Esophagus squamous epithelium (tissue), 5 donors: Measurements from ENCODE around the gene ASIC2. TPM values are rescaled to one million over a fixed set of nuclear protein-coding genes. Genes with fewer than 3 reads are reported as not detected.

Experiments
- DNase-seq: peaks from one replicate; lab custom pipeline; 2025; lab: John Stamatoyannopoulos, UW
- H3K27ac ChIP-seq, 4 donors: fragments of 200-600 bp; sonication (generic); one replicate each; pipeline ENCODE4 v1.5.1; 2016 to 2019; ENCODE audit warnings: mild to moderate bottlenecking in 1 of 4
- H3K27me3 ChIP-seq, 4 donors: fragments of 200-600 bp; sonication (generic); 1 replicate in 3 of 4; 2 replicates in 1 of 4; pipeline versions ENCODE4 v1.5.1 to v1.6.0; 2017 to 2021; ENCODE audit warnings: antibody characterized with exemption in 1 of 4
- H3K36me3 ChIP-seq, 3 donors: fragments of 200-600 bp; sonication (generic); one replicate each; pipeline ENCODE4 v1.5.1; 2016 to 2019
- H3K4me1 ChIP-seq, 3 donors: fragments of 200-600 bp; sonication (generic); one replicate each; pipeline ENCODE4 v1.5.1; 2017 to 2019
- H3K4me3 ChIP-seq, 4 donors: fragments of 200-600 bp; sonication (generic); 1 replicate in 3 of 4; 2 replicates in 1 of 4; pipeline ENCODE4 v1.5.1; 2016 to 2019; ENCODE audit warnings: mild to moderate bottlenecking in 2 of 4, moderate library complexity in 1 of 4
- H3K9me3 ChIP-seq, 3 donors: fragments of 200-600 bp; sonication (generic); one replicate each; pipeline ENCODE4 v1.5.1; 2016 to 2019
- POLR2A ChIP-seq, 4 donors: fragments of 450-650 bp; IDR thresholded peaks; one replicate each; pipeline ENCODE4 v1.6.1; 2017; ENCODE audit warnings: antibody characterized with exemption in 4 of 4, mild to moderate bottlenecking in 4 of 4, moderate library complexity in 3 of 4
- WGBS, 2 donors: methylation state at CpG; one replicate each; pipeline ENCODE4 v1.1.5; 2018; 5-methylcytosine and 5-hydroxymethylcytosine counted together
- intact Hi-C: fragments of 100-400 bp; cut with DNase I; formaldehyde crosslinking; loops from one replicate; pipeline ENCODE4 v1.15.0; 2022
- total RNA-seq, 4 donors: library from RNA; depleted of rRNA; stranded (reverse); fragments of >200 nt; gene quantifications; one replicate each; pipeline ENCODE4 v1.1.0, GENCODE V29; 2016
- TF ChIP-seq, protein P1 (sequence below), 6 experiments: fragments of 450-650 bp in 4 of 6; fragments of 200-600 bp in 2 of 6; sonication (generic) in 2 of 6; IDR thresholded peaks; one replicate each; pipeline ENCODE4 v1.5.1; 2016 to 2019; ENCODE audit warnings: antibody characterized with exemption in 6 of 6, mild to moderate bottlenecking in 4 of 6, moderate library complexity in 4 of 6
- donor health status: DM: yes; HTN: yes; CAD: no.

ASIC2 gene
- total RNA-seq, 4 donors from 2014 or later: 0.29 TPM; not detected in 3

DNA sequence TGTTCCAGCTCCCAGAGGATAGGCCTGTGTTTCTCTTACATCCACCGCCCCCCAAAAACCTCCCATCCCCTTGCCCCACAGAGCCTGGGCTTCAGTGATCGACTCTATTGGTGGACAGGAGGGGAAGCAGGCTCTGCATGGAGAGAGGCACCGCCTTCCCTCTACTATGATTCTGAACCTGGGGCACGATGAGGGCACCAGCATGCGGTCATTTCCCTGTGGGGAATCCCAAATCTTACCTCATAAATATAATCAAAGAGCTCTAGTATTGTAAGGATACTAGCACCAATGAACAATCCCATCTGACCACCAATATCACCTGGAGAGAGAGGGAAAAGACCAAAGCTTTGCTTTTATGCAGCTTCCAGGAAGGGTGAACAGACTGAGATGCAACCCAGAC, 275.7 kb downstream of the ASIC2 start:
- Histone ChIP-seq H3K27me3 (peaks cover 0 to 14% (median 0%) of the 10 kb centered on the region in 4 donors), H3K9me3 (no peaks in the 10 kb centered on the region), H3K4me1 (no peaks in the 10 kb centered on the region), H3K27ac (no peak overlapping the region), H3K4me3 (no peak overlapping the region), H3K36me3 (no peaks in the 10 kb centered on the region)
- 89 to 100% methylated on average over 2 to 3 of the region's 5 CpGs for WGBS, 2 donors
- DNase-seq: no peak
- intact Hi-C loops: no loop called here
- TF ChIP-seq, protein P1, sequence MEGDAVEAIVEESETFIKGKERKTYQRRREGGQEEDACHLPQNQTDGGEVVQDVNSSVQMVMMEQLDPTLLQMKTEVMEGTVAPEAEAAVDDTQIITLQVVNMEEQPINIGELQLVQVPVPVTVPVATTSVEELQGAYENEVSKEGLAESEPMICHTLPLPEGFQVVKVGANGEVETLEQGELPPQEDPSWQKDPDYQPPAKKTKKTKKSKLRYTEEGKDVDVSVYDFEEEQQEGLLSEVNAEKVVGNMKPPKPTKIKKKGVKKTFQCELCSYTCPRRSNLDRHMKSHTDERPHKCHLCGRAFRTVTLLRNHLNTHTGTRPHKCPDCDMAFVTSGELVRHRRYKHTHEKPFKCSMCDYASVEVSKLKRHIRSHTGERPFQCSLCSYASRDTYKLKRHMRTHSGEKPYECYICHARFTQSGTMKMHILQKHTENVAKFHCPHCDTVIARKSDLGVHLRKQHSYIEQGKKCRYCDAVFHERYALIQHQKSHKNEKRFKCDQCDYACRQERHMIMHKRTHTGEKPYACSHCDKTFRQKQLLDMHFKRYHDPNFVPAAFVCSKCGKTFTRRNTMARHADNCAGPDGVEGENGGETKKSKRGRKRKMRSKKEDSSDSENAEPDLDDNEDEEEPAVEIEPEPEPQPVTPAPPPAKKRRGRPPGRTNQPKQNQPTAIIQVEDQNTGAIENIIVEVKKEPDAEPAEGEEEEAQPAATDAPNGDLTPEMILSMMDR (IDR thresholded peaks at IDR 0.05): no peak
- no peak for TF ChIP-seq POLR2A (IDR thresholded peaks at IDR 0.05)

DNA sequence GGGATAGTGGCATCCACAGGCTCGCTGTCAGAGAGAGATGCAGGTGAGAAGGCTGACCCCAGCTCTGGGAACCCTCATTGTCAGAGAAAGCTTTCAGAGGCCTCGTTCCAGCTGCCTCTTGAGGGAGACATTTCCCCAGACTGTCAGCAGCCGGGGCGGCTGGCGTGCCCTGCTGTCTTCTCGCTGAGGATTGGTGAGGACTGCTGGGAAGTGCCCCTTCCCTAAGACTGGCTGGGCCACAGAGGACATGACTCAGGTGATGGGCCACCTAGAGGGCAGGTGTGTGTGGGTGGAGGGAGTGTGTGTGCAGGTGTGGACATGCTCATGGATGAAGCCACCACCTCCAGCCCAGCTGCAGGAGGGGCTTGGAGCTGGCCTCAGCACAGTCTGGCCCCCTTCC, 276.2 kb downstream of the ASIC2 start:
- intact Hi-C loops: no loop called here
- Histone ChIP-seq H3K4me3 (no peak overlapping the region), H3K4me1 (no peaks in the 10 kb centered on the region), H3K9me3 (no peaks in the 10 kb centered on the region), H3K36me3 (no peaks in the 10 kb centered on the region), H3K27me3 (peaks cover 0 to 14% (median 0%) of the 10 kb centered on the region in 4 donors), H3K27ac (no peak overlapping the region)
- DNase-seq: no peak
- no peak for TF ChIP-seq POLR2A (IDR thresholded peaks at IDR 0.05)
- TF ChIP-seq, protein P1 (IDR thresholded peaks at IDR 0.05): no peak
- no CpG with 5 or more reads among the region's 6 CpGs for WGBS, 2 donors

DNA sequence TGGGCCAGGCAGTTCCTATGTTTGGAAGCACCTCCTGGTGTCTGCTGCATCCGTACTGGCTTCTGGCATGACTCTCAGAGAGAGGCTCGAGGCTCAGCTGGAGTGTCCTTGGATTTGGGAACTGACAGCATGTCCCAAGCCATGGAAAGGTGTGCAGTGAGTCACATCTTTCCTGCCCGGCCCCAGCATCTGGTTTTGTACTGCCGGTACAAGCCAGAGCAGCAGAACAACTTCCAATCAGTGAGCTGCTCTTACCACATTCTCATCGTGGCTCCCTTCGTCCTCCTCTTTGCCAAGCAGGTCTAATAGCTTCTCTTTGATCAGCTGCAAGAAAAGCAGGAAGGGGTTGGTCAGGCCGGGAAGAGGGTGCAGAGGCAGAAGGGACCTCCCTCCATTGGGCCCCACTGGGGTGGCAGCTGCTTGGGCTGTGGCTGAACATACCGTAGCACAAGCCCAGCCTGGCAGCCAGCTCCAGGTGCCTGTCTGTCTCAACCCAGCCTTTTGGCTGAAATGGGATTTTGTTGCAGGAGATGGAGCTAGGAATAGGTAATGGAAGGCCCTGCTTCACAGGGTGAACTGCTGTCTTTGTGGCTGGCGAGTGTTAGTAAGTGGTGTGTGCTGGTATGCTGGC, 277.3 kb downstream of the ASIC2 start:
- TF ChIP-seq, protein P1 (IDR thresholded peaks at IDR 0.05): no peak
- TF ChIP-seq POLR2A (IDR thresholded peaks at IDR 0.05): no peak
- no peaks in the 10 kb centered on the region for H3K36me3 ChIP-seq
- WGBS, 2 donors: 52 to 66% methylated on average over 3 to 6 of the region's 9 CpGs
- DNase-seq: no peak
- intact Hi-C loops: no loop called here
- H3K4me1 ChIP-seq: no peaks in the 10 kb centered on the region
- no peak overlapping the region for H3K27ac ChIP-seq
- H3K27me3 ChIP-seq: peaks cover 0 to 9% (median 0%) of the 10 kb centered on the region in 4 donors
- no peaks in the 10 kb centered on the region for H3K9me3 ChIP-seq
- no peak overlapping the region for H3K4me3 ChIP-seq

DNA sequence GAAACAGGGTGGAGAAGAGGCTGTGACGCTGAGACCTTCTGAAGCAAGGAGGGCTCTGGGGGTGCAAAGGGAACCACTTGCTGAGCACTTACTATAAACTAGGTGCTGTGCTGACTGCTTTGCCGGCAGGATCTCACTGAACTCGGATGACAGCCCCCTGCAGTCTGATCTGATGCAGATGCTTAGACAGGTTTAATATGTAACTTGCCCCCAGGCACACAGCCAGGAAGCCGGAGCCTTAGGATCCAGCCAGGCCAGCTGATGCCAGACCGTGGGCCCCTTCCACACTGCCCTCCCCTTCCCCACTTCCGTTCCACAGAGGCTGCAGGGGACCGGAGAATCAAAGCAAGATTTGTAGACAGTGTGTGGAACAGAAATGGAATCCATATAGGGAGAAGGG, 278.3 kb downstream of the ASIC2 start:
- 63 to 80% methylated on average over 2 to 7 of the region's 7 CpGs for WGBS, 2 donors
- H3K4me1 ChIP-seq: no peaks in the 10 kb centered on the region
- no peaks in the 10 kb centered on the region for H3K9me3 ChIP-seq
- H3K36me3 ChIP-seq: no peaks in the 10 kb centered on the region
- peaks cover 0 to 9% (median 0%) of the 10 kb centered on the region in 4 donors for H3K27me3 ChIP-seq
- no peak for TF ChIP-seq POLR2A (IDR thresholded peaks at IDR 0.05)
- TF ChIP-seq, protein P1 (IDR thresholded peaks at IDR 0.05): no peak
- H3K27ac ChIP-seq: no peak overlapping the region
- no peak for DNase-seq
- H3K4me3 ChIP-seq: no peak overlapping the region
- intact Hi-C loops: no loop called here

DNA sequence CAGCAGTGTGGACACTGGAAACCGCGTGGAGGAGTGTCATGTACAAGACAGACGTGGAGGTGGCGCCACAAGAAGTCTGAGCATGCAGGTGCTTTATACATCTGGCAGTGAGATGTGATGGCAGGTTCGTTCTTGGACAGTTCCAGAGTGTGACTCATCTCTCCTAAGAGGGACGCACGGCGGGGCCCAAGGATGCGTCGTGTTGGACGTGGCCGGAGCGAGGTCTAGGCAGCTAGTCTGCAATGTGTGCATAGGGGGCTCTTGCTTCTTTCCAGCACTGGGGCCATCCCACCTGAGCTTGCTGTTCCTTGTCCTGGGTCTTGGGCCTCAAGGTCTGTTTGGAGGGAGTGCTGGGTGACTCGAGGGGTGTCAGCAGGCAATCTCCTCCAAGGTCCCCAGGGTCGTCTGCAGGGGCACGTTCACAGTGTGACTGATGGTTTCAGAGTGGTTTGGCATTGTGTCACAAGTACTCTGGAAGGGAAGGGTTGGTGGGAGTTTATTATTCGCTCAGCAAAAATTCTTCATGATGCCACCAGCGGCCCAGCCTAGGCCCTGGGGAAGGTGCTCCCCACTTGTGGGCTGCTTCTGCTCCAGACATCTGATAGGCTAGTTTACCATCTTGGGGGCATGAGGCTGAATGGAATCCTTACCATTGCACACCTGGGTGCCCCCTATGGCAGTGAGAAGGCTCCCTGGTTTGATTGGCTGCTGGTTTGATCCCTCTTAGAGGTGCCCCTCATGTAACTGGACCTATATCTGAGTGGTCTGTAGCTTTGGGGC, 279.3 kb downstream of the ASIC2 start:
- intact Hi-C loops: no loop called here
- Histone ChIP-seq H3K9me3 (no peaks in the 10 kb centered on the region), H3K27ac (no peak overlapping the region), H3K4me3 (no peak overlapping the region), H3K4me1 (no peaks in the 10 kb centered on the region), H3K27me3 (peaks cover 0 to 9% (median 0%) of the 10 kb centered on the region in 4 donors), H3K36me3 (no peaks in the 10 kb centered on the region)
- DNase-seq: no peak
- TF ChIP-seq POLR2A (IDR thresholded peaks at IDR 0.05): no peak
- TF ChIP-seq, protein P1 (IDR thresholded peaks at IDR 0.05): no peak
- whole genome bisulfite sequencing, 2 donors: 74 to 81% methylated on average over 6 to 13 of the region's 18 CpGs
